Measurements from ENCODE around the gene ASCC1.

DNA sequence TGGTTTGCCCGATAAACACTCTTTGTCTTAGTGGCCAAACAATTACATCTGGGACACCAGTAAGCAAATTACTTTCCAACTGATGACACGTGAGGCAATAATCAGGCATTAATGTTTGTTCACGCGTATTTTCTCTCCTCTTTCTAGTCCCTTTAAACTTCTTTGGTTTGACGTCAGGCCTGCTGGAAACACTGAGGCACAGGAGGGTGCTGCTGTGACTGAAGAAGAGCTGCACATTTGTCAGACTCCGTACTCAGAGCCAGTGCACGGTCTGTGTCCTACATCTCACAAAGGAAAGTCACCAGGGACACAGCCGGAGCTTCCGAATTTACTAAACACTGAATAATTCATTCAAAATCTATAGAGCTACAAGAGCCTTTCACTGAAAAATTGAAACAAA, 57.9 kb downstream of the ASCC1 start:
- TF ChIP-seq POLR2AphosphoS5 (IDR thresholded peaks at IDR 0.05): no peak
- TF ChIP-seq CTCF (IDR thresholded peaks at IDR 0.05): no peak
- TF ChIP-seq EP300 (IDR thresholded peaks at IDR 0.05): no peak
- no peak for TF ChIP-seq POLR2A (IDR thresholded peaks at IDR 0.05)

All from stomach (tissue), 4 donors.